ENCODE data around the gene ANKRD30A. TPM values are rescaled to one million over a fixed set of nuclear protein-coding genes. Genes with fewer than 3 reads are reported as not detected.

The ANKRD30A gene
- total RNA-seq, 1 experiment from 2014 or later, result not detected

- no peak for TF ChIP-seq SRF (IDR thresholded peaks at IDR 0.05; ENCODE audit: low read depth)
- no peak for TF ChIP-seq YY1 (IDR thresholded peaks at IDR 0.05; ENCODE audit: extremely low read depth, insufficient replicate concordance, low read depth, low read length)
- no peak for TF ChIP-seq TCF7L2 (IDR thresholded peaks at IDR 0.05; ENCODE audit: borderline replicate concordance, extremely low read depth, insufficient read depth, insufficient read length)
- TF ChIP-seq EGR1 (IDR thresholded peaks at IDR 0.05; ENCODE audit: low read depth), result no peak
These were observed 114.8 kb downstream of the ANKRD30A start (continued) for GRCh38 chr10:37240223-37240622.

- Histone ChIP-seq H3K27me3 (ENCODE audit: insufficient read depth, low read length) (no peaks in the 10 kb centered on the region), H4K20me1 (ENCODE audit: insufficient read depth) (no peaks in the 10 kb centered on the region), H2AFZ (ENCODE audit: low read depth, low read length, poor library complexity, severe bottlenecking) (no peak overlapping the region), H3K4me2 (ENCODE audit: low read length) (no peak overlapping the region), H3K9ac (ENCODE audit: low read length) (no peak overlapping the region), H3K9me3 (ENCODE audit: control insufficient read depth in 1 of 2, insufficient read depth in 1 of 2, low read depth in 1 of 2, low read length in 2 of 2) (peaks cover 6 to 24% of the 10 kb centered on the region in 2 experiments; a peak in 2 of 4 replicates), H3K4me3 (replicated peaks in 1 of 2; ENCODE audit: low read depth in 1 of 2, low read length in 2 of 2) (no peak overlapping the region), H3K27ac (ENCODE audit: low read depth, low read length) (no peak overlapping the region), H3K4me1 (ENCODE audit: control insufficient read depth in 1 of 2, insufficient read depth in 2 of 2, low read length in 2 of 2) (no peaks in the 10 kb centered on the region), H3K36me3 (ENCODE audit: control insufficient read depth in 1 of 2, insufficient read depth in 2 of 2, low read length in 2 of 2) (no peaks in the 10 kb centered on the region), H3K79me2 (ENCODE audit: insufficient read depth, low read length) (no peaks in the 10 kb centered on the region), H3K9me2 (ENCODE audit: insufficient read depth) (no peaks in the 10 kb centered on the region)
- TF ChIP-seq JUND (IDR thresholded peaks at IDR 0.05) (no peak), POLR2A (IDR thresholded peaks at IDR 0.05; ENCODE audit: borderline replicate concordance, extremely low read depth, insufficient read depth, insufficient read length) (no peak), ZBTB33 (IDR thresholded peaks at IDR 0.05; ENCODE audit: extremely low read depth, insufficient replicate concordance, low read length) (no peak), SRF (IDR thresholded peaks at IDR 0.05; ENCODE audit: low read depth) (no peak), CTCF (IDR thresholded peaks at IDR 0.05 in 2 of 3, conservative IDR thresholded peaks at IDR 0.05 in 1 of 3; ENCODE audit: borderline replicate concordance in 1 of 3, insufficient read depth in 1 of 3, low read depth in 2 of 3, low read length in 2 of 3) (no peak), SP1 (IDR thresholded peaks at IDR 0.05; ENCODE audit: low read depth) (no peak), ZNF274 (IDR thresholded peaks at IDR 0.05; ENCODE audit: low read depth, low read length) (no peak), YY1 (IDR thresholded peaks at IDR 0.05; ENCODE audit: extremely low read depth, insufficient replicate concordance, low read depth, low read length) (no peak), ELF1 (IDR thresholded peaks at IDR 0.05; ENCODE audit: borderline replicate concordance, low read depth) (no peak), SIN3A (IDR thresholded peaks at IDR 0.05; ENCODE audit: low read depth) (no peak), POLR2AphosphoS5 (IDR thresholded peaks at IDR 0.05; ENCODE audit: low read depth, low read length) (no peak), FOSL1 (IDR thresholded peaks at IDR 0.05; ENCODE audit: low read depth) (no peak), ATF3 (IDR thresholded peaks at IDR 0.05) (no peak), REST (IDR thresholded peaks at IDR 0.05; ENCODE audit: low read depth) (no peak), CBX3 (IDR thresholded peaks at IDR 0.05; ENCODE audit: low read depth) (no peak), EZH2 (IDR thresholded peaks at IDR 0.05) (no peak)
- no TSS peak for BruUV-seq (replicated peaks)
- ChIA-PET RAD21 (ENCODE audit: low non-redundant PET in 1 of 2, low total read pairs in 2 of 2, uncharacterized antibody in 2 of 2, unreplicated experiment in 2 of 2) (no interaction called here), POLR2A (no interaction called here), CTCF (no interaction called here)
- DNase-seq (ENCODE audit: low read depth, low spot score) (no peak), ATAC-seq (no peak)
- intact Hi-C loops (cut with micrococcal nuclease), result no loop called here
These were observed 121.2 kb downstream of the ANKRD30A start for GRCh38 chr10:37246637-37247036.
